Fibroblast of lung (primary cell): Measurements from ENCODE around the gene PPP1R3F.

Experiments used
- EZH2 ChIP-seq: IDR thresholded peaks from 2 replicates; pipeline ENCODE4 v1.5.1; 2012; ENCODE audit warnings: low read length, control low read depth, mild to moderate bottlenecking; ENCODE audit errors: missing control alignments
- TF ChIP-seq, protein P1 (sequence below), 2 donors: IDR thresholded peaks in 1 of 2; conservative IDR thresholded peaks in 1 of 2; 1 replicate in 1 of 2; 2 replicates in 1 of 2; pipeline ENCODE4 v1.5.1; 2011 to 2012; ENCODE audit warnings: low read length in 2 of 2, control low read depth in 1 of 2, inconsistent platforms in 1 of 2, low read depth in 1 of 2, mild to moderate bottlenecking in 1 of 2

DNA sequence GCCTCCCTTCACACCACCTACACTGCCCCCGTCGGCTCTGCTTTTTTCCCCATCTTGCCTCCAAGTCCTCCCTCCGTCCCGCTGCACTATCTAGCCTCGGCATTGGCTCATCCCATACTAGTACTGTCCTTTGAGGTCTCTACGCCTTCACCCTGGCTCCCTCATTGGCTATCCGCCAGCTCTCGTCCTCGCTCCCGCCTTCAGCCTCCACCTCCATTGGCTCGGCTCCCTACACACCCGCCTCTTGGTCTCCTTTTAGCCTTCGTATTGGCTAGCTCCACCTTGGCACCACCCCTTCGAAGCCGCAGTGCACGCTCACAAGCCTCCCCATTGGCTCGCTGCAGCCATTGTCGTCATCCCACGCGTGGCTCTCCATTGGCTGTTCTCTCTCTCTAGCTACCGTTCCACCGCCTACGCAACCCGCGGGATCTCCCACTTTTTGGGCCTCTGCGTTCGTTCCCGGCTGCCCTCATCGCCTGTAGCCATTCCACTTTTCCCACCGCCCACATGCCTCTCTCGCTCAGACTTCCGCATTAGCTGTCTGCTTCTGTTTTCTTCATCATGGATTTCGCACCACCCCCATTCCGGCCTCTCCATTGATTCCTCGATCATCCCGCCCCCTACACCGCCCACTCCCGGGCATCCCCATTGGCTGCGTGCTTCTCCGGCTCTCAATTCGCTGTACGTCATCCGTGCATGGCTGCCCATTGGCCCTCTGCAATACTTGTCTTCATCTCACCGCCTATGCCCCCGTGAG lies 405 bp upstream of the PPP1R3F start:
- TF ChIP-seq, protein P1, sequence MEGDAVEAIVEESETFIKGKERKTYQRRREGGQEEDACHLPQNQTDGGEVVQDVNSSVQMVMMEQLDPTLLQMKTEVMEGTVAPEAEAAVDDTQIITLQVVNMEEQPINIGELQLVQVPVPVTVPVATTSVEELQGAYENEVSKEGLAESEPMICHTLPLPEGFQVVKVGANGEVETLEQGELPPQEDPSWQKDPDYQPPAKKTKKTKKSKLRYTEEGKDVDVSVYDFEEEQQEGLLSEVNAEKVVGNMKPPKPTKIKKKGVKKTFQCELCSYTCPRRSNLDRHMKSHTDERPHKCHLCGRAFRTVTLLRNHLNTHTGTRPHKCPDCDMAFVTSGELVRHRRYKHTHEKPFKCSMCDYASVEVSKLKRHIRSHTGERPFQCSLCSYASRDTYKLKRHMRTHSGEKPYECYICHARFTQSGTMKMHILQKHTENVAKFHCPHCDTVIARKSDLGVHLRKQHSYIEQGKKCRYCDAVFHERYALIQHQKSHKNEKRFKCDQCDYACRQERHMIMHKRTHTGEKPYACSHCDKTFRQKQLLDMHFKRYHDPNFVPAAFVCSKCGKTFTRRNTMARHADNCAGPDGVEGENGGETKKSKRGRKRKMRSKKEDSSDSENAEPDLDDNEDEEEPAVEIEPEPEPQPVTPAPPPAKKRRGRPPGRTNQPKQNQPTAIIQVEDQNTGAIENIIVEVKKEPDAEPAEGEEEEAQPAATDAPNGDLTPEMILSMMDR (conservative IDR thresholded peaks at IDR 0.05 in 1 of 2, IDR thresholded peaks at IDR 0.05 in 1 of 2; ENCODE audit: low read depth in 1 of 2, low read length in 2 of 2), result no peak
- TF ChIP-seq EZH2, result no peak
